ENCODE data around the gene EGF.

GRCh38 chr4:109947918-109948317 lies 35.2 kb downstream of the EGF start:
- no peak for TF ChIP-seq CTCF (IDR thresholded peaks at IDR 0.05)
- TF ChIP-seq POLR2A (IDR thresholded peaks at IDR 0.05): no peak
